HG02623 (cell line): ENCODE measurements around the gene KRTAP12-4.
"Not testable (repeated sequence)": the region's sequence is repeated elsewhere in the genome, so short reads cannot be mapped to it uniquely, and the experiment has no call there.

Experiments used
- ATAC-seq: cut with Tn5 transposase; IDR thresholded peaks from one replicate; pipeline ENCODE4 v1.9.1; 2021; ENCODE audit warnings: moderate library complexity; ENCODE audit not compliant: unreplicated experiment

Gene KRTAP12-4

DNA sequence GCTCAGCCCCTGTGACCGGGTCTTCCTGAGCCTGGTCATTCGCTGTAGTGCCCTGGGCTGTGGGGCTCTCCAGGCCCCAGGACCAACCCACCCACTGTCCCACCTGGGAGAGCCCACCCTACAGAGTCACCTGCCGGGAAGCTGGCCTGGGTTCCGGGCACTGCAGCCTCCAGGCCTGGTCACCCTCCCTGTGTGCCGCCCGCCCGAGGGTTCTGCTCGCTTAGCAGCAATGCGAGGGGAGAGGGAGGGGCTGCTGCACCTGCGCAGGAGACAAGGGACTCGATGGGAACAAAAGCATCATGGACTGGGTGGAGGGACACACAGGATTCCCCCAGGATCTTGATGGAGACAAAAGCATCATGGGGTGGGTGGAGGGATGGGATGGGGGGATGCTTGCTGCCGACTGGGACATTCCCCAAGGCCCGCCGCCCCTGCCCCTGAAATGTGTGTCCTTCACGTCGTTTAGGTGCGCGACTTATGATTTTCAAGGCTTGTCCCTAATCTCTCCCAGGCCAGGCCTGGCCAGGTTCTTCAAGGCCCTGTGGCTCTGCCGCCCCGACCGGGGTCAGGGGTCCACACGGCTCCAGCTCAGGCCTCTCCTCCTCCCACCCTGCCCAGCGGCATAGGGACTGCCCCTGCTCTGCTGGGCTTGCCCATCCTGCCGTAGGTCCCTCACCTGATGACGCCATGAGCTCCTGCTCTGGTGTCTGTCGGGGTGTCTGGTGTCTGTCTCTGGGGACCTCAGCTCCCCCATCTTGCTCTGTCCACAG is 40.9 kb downstream of the KRTAP12-4 start:
- ATAC-seq = no peak

DNA sequence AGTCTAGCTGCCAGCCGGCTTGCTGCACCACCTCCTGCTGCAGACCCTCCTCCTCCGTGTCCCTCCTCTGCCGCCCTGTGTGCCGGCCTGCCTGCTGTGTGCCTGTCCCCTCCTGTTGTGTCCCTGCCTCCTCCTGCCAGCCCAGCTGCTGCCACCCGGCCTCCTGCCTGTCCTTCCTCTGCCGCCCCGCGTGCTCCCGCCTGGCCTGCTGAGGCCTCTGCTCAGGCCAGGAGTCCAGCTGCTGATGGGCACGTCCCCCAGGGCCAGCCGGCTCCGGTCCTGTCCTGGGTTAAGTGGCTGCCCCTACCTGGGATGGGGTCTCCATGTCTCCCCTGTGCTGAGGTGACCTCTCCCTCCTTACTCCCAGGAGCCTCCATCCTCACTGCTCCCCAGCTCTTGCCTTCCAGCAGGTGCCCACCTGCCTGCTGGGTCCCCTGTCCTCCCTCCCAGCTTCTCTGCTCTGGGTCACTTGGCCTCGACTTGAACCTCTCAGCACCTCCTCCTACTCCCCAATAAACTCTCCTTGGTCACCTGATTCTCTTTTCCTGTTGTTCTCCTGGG is 41.7 kb downstream of the KRTAP12-4 start:
- no peak for ATAC-seq

GRCh38 chr21:44612029-44612486 is 42.4 kb downstream of the KRTAP12-4 start, which contains the start of gene KRTAP10-8:
KRTAP10-8 (plus strand) TSS chr21:44612079; CDS start chr21:44612101, 22 bp downstream.
- no peak for ATAC-seq

- no peak for ATAC-seq
Measured at GRCh38 chr21:44611551-44611950, 42.9 kb downstream of the KRTAP12-4 start.

DNA sequence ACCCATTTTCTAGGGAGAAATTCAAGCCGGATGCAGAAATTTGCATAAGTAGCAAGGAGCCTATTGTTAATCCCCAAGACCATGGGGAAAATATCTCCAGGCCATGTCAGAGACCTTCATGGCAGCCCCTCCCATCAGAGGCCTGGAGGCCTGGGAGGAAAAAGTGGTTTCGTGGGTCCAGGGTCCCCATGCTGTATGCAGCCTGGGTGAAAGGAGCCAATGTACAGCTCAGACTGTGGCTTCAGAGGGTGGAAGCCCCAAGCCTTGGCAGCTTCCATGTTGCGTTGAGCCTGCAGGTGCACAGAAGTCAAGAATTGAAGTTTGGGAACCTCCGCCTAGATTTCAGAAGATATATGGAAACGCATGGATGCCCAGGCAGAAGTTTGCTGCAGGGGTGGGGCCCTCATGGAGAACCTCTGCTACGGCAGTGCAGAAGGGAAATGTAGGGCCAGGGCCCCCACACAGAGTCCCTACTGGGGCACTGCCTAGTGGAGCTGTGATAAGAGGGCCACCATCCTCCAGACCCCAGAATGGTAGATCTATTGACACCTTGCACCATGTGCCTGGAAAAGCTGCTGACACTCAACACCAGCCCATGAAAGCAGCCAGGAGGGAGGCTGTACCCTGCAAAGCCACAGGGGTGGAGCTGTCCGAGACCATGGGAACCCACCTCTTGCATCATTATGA is 44.2 kb downstream of the KRTAP12-4 start:
- not testable (repeated sequence) for ATAC-seq

DNA sequence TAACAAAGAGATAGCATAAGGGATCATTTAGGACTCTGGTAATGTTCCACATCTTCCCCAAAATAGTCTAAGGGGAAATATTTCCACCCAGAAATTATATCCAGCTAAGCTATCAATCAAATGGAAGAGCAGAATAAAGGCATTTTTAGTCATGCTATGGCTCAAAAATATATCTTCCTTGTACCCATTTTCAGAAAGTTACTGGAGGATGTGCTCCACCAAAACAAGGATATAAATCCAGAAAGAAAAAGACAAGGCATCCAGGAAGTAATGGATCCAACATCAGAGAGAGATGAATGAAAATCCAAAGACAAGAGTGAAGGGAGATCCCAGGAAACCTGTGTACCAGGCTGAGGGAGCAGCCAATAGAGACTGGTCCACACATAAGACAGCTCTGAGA is 45.3 kb downstream of the KRTAP12-4 start:
- ATAC-seq = no peak

DNA sequence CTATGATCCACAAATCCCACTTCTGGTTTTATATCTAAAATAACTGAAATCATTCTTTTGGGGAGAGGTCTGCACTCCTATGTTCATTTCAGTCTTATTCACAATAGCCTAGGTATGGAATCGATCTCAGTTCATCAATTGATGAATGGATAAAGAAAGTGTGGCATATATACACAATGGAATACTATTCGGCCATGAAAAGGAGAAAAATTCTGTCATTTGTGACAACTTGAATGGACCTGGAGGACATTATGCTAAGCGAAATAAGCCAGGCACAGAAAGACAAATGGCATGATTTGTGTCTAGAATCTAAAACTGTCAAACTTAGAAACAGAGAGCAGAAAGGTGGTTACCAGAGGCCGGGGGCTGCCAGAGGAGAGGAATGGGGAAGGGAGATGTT is 48.0 kb downstream of the KRTAP12-4 start:
- no peak for ATAC-seq
